Measurements from ENCODE around the gene OSTM1.
"Not testable (repeated sequence)": the region's sequence is repeated elsewhere in the genome, so short reads cannot be mapped to it uniquely, and the experiment has no call there.

OSTM1 gene

GRCh38 chr6:108029226-108029921 is 45.2 kb downstream of the OSTM1 start:
- H3K4me3 ChIP-seq (ENCODE audit: control insufficient read depth, low read depth, low read length) = no peak overlapping the region
- no peak for DNase-seq (ENCODE audit: low read depth)
- TF ChIP-seq, protein P1, sequence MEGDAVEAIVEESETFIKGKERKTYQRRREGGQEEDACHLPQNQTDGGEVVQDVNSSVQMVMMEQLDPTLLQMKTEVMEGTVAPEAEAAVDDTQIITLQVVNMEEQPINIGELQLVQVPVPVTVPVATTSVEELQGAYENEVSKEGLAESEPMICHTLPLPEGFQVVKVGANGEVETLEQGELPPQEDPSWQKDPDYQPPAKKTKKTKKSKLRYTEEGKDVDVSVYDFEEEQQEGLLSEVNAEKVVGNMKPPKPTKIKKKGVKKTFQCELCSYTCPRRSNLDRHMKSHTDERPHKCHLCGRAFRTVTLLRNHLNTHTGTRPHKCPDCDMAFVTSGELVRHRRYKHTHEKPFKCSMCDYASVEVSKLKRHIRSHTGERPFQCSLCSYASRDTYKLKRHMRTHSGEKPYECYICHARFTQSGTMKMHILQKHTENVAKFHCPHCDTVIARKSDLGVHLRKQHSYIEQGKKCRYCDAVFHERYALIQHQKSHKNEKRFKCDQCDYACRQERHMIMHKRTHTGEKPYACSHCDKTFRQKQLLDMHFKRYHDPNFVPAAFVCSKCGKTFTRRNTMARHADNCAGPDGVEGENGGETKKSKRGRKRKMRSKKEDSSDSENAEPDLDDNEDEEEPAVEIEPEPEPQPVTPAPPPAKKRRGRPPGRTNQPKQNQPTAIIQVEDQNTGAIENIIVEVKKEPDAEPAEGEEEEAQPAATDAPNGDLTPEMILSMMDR (IDR thresholded peaks at IDR 0.05; ENCODE audit: control insufficient read depth, insufficient read depth, low read depth, low read length, missing control alignments) = no peak

- no peak overlapping the region for H3K4me3 ChIP-seq (ENCODE audit: control insufficient read depth, low read depth, low read length)
- TF ChIP-seq, protein P1 (IDR thresholded peaks at IDR 0.05; ENCODE audit: control insufficient read depth, insufficient read depth, low read depth, low read length, missing control alignments) = no peak
- no peak for DNase-seq (ENCODE audit: low read depth)
Measured at GRCh38 chr6:108027594-108027993, 46.9 kb downstream of the OSTM1 start.

- TF ChIP-seq, protein P1 (IDR thresholded peaks at IDR 0.05; ENCODE audit: control insufficient read depth, insufficient read depth, low read depth, low read length, missing control alignments) = no peak
- DNase-seq (ENCODE audit: low read depth) = no peak
Measured at GRCh38 chr6:108027056-108027455, 47.5 kb downstream of the OSTM1 start.

DNA sequence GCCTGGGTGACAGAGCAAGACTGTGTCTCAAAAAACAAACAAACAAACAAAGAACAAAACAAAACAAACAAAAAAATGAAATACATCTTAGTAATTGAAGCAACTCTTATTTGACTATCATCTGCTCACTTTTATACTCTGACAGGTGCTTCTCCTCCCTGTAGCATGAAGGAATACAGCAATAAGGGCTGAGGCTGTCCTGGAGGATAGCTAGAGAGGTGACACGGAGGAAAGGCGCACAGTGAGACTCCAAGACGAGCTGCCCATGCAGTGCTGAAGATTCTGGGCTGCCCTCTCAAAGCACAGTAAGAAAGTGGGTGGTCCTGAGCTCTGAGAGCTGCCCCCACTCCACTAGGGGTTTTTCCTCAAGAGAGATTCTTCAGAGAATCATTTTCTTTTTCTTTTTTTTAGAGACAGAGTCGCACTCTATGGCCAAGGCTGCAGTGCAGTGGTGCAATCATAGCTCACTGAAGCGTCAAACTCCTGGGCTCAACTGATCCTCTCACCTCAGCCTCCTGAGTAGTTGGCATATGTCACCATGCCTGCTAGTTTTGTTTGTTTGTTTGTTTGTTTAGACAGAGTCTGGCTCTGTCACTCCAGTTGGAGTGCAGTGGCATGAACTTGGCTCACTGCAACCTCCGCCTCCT is 50.0 kb downstream of the OSTM1 start:
- H3K4me3 ChIP-seq (ENCODE audit: control insufficient read depth, low read depth, low read length) = no peak overlapping the region
- TF ChIP-seq, protein P1 (IDR thresholded peaks at IDR 0.05; ENCODE audit: control insufficient read depth, insufficient read depth, low read depth, low read length, missing control alignments) = no peak
- no peak for DNase-seq (ENCODE audit: low read depth)

More at GRCh38 chr6:108027056-108027455, 47.5 kb downstream of the OSTM1 start:
- no peak overlapping the region for H3K4me3 ChIP-seq (ENCODE audit: control insufficient read depth, low read depth, low read length)

GRCh38 chr6:108020472-108021116 is 53.9 kb downstream of the OSTM1 start:
- TF ChIP-seq, protein P1 (IDR thresholded peaks at IDR 0.05; ENCODE audit: control insufficient read depth, insufficient read depth, low read depth, low read length, missing control alignments) = no peak
- DNase-seq (ENCODE audit: low read depth) = no peak
- H3K4me3 ChIP-seq (ENCODE audit: control insufficient read depth, low read depth, low read length) = no peak overlapping the region

- not testable (repeated sequence) for DNase-seq (ENCODE audit: low read depth); H3K4me3 ChIP-seq (ENCODE audit: control insufficient read depth, low read depth, low read length)
Measured at GRCh38 chr6:108016283-108016682, 58.3 kb downstream of the OSTM1 start.
